ACC112 (cell line): ENCODE results near the gene PAGE2.
"Not testable (repeated sequence)": the region's sequence is repeated elsewhere in the genome, so short reads cannot be mapped to it uniquely, and the experiment has no call there.

Experiments
- H2AFZ ChIP-seq: fragments of 200-600 bp; sonication (generic); one replicate; pipeline ENCODE4 v1.6.0; 2017; ENCODE audit warnings: antibody characterized with exemption, low read length; ENCODE audit not compliant: unreplicated experiment
- H3K27ac ChIP-seq: fragments of 200-600 bp; sonication (generic); 2 replicates; pipeline ENCODE4 v1.5.1; 2014; ENCODE audit warnings: low read depth, mild to moderate bottlenecking, antibody characterized with exemption, low read length, moderate library complexity
- H3K27me3 ChIP-seq: fragments of 200-600 bp; sonication (generic); 2 replicates; pipeline ENCODE4 v1.6.1; 2014; ENCODE audit warnings: mild to moderate bottlenecking, antibody characterized with exemption, low read length, moderate library complexity, mixed read lengths; ENCODE audit not compliant: insufficient read depth
- H3K36me3 ChIP-seq: fragments of 200-600 bp; sonication (generic); 2 replicates; pipeline ENCODE4 v1.6.1; 2016; ENCODE audit warnings: mild to moderate bottlenecking, antibody characterized with exemption, low read length, moderate library complexity, mixed read lengths; ENCODE audit not compliant: insufficient read depth
- H3K4me1 ChIP-seq: fragments of 200-600 bp; sonication (generic); one replicate; pipeline ENCODE4 v1.6.1; 2016; ENCODE audit warnings: low read length, mixed read lengths; ENCODE audit not compliant: insufficient read depth, unreplicated experiment, control insufficient read depth
- H3K4me3 ChIP-seq: fragments of 200-600 bp; sonication (generic); 2 replicates; pipeline ENCODE4 v1.5.1; 2014; ENCODE audit warnings: mild to moderate bottlenecking, low read depth, low read length
- H3K79me2 ChIP-seq: fragments of 200-600 bp; sonication (generic); one replicate; pipeline ENCODE4 v1.6.0; 2016; ENCODE audit warnings: low read length; ENCODE audit not compliant: control insufficient read depth, unreplicated experiment, insufficient read depth

The PAGE2 gene

GRCh38 chrX:55088795-55089489, at the start of gene PAGE2:
Gene PAGE2 (plus strand): TSS chrX:55089018. CDS start chrX:55090021, 1,003 bp downstream.
- Histone ChIP-seq H2AFZ (no peak within 1 kb of the TSS), H3K27me3 (no peaks in the 10 kb centered on the region), H3K4me1 (no peaks in the 10 kb centered on the region), H3K4me3 (no peak within 1 kb of the TSS), H3K36me3 (no peaks in the 10 kb centered on the region), H3K27ac (no peak within 1 kb of the TSS), H3K79me2 (no peaks in the 10 kb centered on the region)

GRCh38 chrX:55039471-55039870, 49.3 kb upstream of the PAGE2 start:
- Histone ChIP-seq H3K27me3 (no peaks in the 10 kb centered on the region), H3K79me2 (no peaks in the 10 kb centered on the region), H3K4me3 (no peak overlapping the region), H2AFZ (no peak overlapping the region), H3K4me1 (no peaks in the 10 kb centered on the region), H3K27ac (no peak overlapping the region), H3K36me3 (no peaks in the 10 kb centered on the region)

- Histone ChIP-seq H3K4me3 (no peak overlapping the region), H3K79me2 (no peaks in the 10 kb centered on the region), H2AFZ (no peak overlapping the region), H3K27me3 (no peaks in the 10 kb centered on the region), H3K36me3 (no peaks in the 10 kb centered on the region), H3K27ac (no peak overlapping the region), H3K4me1 (no peaks in the 10 kb centered on the region)
Observed at GRCh38 chrX:55041514-55041913, 47.3 kb upstream of the PAGE2 start.

GRCh38 chrX:55050599-55050998, 38.2 kb upstream of the PAGE2 start:
- not testable (repeated sequence) for H3K79me2 ChIP-seq, H3K4me1 ChIP-seq

GRCh38 chrX:55056820-55057674, 31.8 kb upstream of the PAGE2 start:
- Histone ChIP-seq H3K4me3 (peak overlapping the region; percentile 47; the same call in 1 of the 2 replicates), H3K36me3 (no peaks in the 10 kb centered on the region), H2AFZ (no peak overlapping the region), H3K79me2 (no peaks in the 10 kb centered on the region), H3K4me1 (no peaks in the 10 kb centered on the region), H3K27ac (no peak overlapping the region), H3K27me3 (0 out of 2 replicates have a peak, but pooled peaks cover 3% of the 10 kb centered on the region)

More at GRCh38 chrX:55050599-55050998, 38.2 kb upstream of the PAGE2 start:
- not testable (repeated sequence) for H3K36me3 ChIP-seq, H3K4me3 ChIP-seq, H3K27me3 ChIP-seq, H3K27ac ChIP-seq, H2AFZ ChIP-seq

- no peaks in the 10 kb centered on the region for H3K36me3 ChIP-seq
- H3K4me1 ChIP-seq: no peaks in the 10 kb centered on the region
- no peaks in the 10 kb centered on the region for H3K79me2 ChIP-seq
- 0 out of 2 replicates have a peak, but pooled peaks cover 3% of the 10 kb centered on the region for H3K27me3 ChIP-seq
- peak overlapping the region; percentile 47; the same call in 1 of the 2 replicates for H3K4me3 ChIP-seq
- H2AFZ ChIP-seq: no peak overlapping the region
- no peak overlapping the region for H3K27ac ChIP-seq
Observed at GRCh38 chrX:55057675-55058249, 31.1 kb upstream of the PAGE2 start.

GRCh38 chrX:55067180-55067579, 21.6 kb upstream of the PAGE2 start:
- H3K27me3 ChIP-seq, H3K4me3 ChIP-seq, H3K79me2 ChIP-seq, H3K4me1 ChIP-seq, H3K27ac ChIP-seq, H3K36me3 ChIP-seq, H2AFZ ChIP-seq: not testable (repeated sequence)

GRCh38 chrX:55072286-55072685, 16.5 kb upstream of the PAGE2 start:
- Histone ChIP-seq H3K79me2 (no peaks in the 10 kb centered on the region), H3K36me3 (no peaks in the 10 kb centered on the region), H2AFZ (no peak overlapping the region), H3K27me3 (no peaks in the 10 kb centered on the region), H3K27ac (no peak overlapping the region), H3K4me3 (no peak overlapping the region), H3K4me1 (no peaks in the 10 kb centered on the region)

- no peaks in the 10 kb centered on the region for H3K79me2 ChIP-seq
- no peaks in the 10 kb centered on the region for H3K4me1 ChIP-seq
- no peak within 1 kb of the TSS for H2AFZ ChIP-seq
- no peaks in the 10 kb centered on the region for H3K36me3 ChIP-seq
- H3K27me3 ChIP-seq: no peaks in the 10 kb centered on the region
- H3K27ac ChIP-seq: no peak within 1 kb of the TSS
- H3K4me3 ChIP-seq: no peak within 1 kb of the TSS
Observed at GRCh38 chrX:55074851-55075467, 13.9 kb upstream of the PAGE2 start, which contains the start of gene PAGE2B. Gene PAGE2B (plus strand): TSS chrX:55075030. CDS start chrX:55076042, 1,012 bp downstream.

GRCh38 chrX:55098691-55099090, 9.9 kb downstream of the PAGE2 start:
- Histone ChIP-seq H3K27ac (no peak overlapping the region), H2AFZ (no peak overlapping the region), H3K36me3 (no peaks in the 10 kb centered on the region), H3K79me2 (no peaks in the 10 kb centered on the region), H3K4me3 (no peak overlapping the region), H3K27me3 (no peaks in the 10 kb centered on the region), H3K4me1 (no peaks in the 10 kb centered on the region)
